GM21526 (cell line): ENCODE data around the gene VWC2L.

Experiments used
- ATAC-seq: cut with Tn5 transposase; IDR thresholded peaks from one replicate; pipeline ENCODE4 v1.9.1; 2021; ENCODE audit warnings: moderate library complexity; ENCODE audit not compliant: unreplicated experiment, low FRiP score

Gene VWC2L

GRCh38 chr2:214410918-214411554 is at the start of gene VWC2L:
Gene VWC2L, plus strand, starts transcription at chr2:214411054. Its CDS starts 3,140 bp downstream, at chr2:214414194.
- peak; percentile 66 for ATAC-seq

GRCh38 chr2:214361116-214361515 is 49.7 kb upstream of the VWC2L start:
- ATAC-seq: no peak

- no peak for ATAC-seq
Observed at GRCh38 chr2:214365549-214365948, 45.3 kb upstream of the VWC2L start.

DNA sequence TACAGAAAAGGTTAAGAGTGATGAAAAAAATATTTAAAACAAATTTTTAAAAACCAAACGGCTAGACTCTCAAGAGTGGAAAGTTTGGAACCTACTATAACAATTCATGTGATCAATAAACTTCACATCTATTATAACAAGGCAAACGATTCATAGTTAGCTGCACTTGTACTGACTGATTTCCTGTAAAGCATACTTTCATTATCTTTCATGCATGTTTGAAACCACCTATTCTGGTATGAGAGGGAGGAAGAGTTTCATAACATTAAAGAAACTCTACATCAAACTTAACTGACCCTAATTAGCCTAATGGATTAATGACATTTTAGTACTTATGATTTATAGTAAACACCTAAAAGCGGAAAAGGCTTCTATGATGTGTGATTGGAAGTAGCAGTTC is 43.7 kb upstream of the VWC2L start:
- ATAC-seq: no peak

DNA sequence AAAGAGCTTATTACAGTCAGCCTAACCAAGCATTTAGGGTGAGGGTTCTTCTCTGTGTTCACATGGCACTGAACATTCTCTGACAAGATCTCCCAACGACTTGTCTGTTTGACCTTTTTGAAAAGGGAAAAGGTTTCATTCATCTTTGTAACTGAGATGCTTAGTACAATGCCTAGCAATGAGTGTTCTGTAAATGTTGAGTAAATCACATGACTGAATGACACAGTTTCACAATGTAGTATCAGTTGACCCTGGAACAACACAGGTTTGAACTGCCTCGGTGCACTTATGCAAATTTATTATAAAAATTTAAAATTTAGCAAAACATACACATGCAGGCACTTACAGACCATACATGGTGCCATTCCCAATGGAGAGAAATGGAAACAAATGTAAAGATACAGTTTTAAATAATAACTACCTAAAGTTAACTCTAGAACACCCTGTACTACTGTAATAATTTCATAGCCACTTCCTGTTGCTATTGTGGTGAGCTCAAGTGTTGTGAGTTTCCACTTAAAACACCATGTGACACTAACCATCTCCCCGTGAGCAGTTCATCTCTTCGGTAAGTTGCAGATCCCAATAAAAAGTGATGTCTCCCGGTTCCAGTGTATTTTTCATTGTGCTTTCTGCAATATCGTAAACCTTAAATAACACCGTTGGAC is 34.1 kb upstream of the VWC2L start:
- no peak for ATAC-seq

- ATAC-seq: no peak
Observed at GRCh38 chr2:214377286-214377624, 33.6 kb upstream of the VWC2L start.

GRCh38 chr2:214378455-214379103 is 32.3 kb upstream of the VWC2L start:
- no peak for ATAC-seq

GRCh38 chr2:214379227-214379626 is 31.6 kb upstream of the VWC2L start:
- ATAC-seq: no peak

DNA sequence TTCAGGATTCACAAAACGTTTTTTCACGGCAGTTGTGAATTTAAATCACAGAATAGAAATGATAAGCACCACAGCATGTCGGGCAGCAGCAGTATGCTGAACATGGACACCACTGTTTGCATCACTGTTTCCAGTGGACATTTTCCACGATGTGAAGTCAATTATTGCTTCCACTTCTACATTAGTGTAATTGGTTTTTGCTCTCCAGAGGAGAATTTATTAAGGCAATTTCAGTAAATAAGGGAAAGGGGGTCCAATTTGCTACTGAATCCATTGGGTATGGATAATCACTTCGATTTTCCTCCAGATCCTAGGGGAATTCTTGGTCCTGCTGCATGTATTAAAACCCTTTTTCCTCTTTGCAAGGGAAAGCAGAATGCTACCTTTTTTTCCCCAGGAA is 30.2 kb upstream of the VWC2L start:
- ATAC-seq: no peak

DNA sequence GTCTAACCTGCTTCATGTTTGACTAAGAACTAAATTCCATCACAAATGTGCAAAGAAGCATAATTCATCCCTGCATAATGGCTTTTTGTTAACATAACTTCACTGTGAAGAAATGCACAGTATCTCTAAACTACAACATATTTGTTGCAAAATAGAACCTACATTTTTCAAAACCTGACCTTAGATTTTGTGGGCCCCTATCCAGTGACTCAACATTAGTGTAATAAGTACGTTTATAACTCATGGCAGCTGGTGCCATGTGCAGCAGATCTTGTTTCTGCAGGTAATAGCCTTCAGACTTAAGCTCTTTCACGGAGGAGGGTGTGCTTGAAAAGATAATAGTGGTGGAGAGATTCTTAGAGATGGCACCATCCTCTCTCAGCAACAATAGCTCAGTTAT is 28.6 kb upstream of the VWC2L start:
- ATAC-seq: no peak

- ATAC-seq: no peak
Observed at GRCh38 chr2:214386720-214387119, 24.1 kb upstream of the VWC2L start.

- no peak for ATAC-seq
Observed at GRCh38 chr2:214389334-214389733, 21.5 kb upstream of the VWC2L start.

DNA sequence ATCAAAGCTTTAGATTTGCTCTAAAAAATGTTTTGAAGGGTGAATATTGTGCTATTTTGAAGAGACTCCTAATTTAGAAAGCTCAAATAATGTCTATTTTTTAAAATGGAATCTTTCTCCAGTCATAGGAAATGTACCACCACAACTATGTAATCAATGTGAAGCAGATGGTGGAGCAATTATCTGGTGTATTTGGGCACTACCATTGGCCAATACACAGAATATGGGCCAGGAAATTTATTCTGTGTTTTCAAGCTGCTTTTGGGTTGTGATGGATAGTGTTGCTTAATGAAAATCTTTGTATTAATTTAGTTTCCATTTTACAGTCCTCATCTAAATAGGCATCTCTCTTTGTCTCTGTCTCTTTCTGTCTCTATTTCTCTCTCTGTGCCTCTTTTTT is 17.1 kb upstream of the VWC2L start:
- ATAC-seq: no peak

- ATAC-seq: no peak
Observed at GRCh38 chr2:214395040-214395439, 15.8 kb upstream of the VWC2L start.

DNA sequence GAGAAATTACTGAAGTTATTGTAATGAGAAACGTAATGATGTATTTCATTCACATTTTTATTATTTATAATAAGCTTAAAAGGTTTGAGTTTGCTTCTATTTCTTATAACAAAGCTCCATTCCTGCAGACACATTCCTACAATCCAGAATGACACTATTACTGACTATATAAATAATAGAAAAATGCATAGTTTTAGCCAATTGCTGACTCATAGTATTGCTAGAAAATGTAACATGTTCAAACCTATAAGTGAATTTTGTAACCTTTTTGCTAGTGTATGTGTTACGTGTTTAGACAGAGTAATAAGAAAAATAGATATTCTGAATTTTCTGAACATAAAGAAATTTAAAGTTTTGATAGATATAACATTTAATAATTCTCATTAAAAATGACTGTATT is 9.3 kb upstream of the VWC2L start:
- ATAC-seq: no peak

GRCh38 chr2:214410128-214410775 is 602 bp upstream of the VWC2L start:
- no peak for ATAC-seq

DNA sequence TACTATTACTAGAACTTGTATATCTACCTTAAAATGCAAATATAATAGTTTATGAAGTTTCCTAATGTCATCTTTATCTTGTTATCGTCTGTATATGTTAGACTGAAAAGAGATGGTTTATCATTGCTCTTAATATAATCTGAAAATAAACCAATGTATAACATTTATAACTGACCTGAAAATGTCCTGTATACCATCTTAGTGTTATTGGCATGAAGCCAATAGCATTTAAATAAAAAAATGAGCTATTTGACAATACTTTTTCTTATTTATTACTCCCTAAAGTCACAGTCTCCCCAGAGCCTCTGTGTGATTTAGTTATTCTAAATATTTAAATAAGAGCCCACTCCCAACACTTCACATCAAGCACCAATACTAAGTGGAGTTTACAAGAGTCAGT is 1.8 kb downstream of the VWC2L start:
- no peak for ATAC-seq

- ATAC-seq: no peak
Observed at GRCh38 chr2:214436470-214436869, 25.6 kb downstream of the VWC2L start.

DNA sequence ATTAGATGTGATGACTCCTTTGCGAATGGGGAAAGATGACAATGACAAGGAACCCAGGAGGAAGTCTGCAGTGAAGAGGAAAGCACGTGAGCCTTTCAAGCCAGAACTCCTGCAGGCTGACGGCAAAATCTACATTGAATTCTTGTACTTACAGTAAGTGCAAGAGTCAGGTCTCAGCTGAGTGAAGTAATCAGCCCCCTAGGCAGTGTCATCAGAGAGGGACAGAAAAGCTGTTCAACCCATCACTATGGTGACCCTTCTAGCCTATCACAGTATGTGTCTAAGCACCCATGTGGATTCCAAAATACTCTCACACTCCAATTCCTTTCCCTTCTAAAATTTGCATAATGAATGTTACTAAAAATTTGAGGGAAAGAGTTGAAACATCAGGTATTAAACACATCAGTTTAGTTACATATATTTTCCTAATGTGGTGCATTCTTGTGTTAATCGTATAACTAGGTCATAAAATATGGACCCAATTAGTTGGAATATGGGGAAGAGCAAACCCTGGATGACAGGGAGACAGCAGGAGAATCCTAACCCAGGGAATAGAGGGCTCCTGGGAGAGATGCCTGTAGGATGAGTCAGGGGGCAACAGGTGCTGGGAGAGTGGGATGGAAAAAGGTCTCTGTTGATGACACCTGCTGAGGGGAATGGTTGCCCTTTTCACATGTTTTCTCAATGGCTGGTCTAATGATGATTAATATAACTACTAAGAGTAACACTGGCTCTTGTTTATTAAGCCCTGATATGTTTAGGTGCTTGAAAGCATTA is 39.5 kb downstream of the VWC2L start:
- no peak for ATAC-seq

GRCh38 chr2:214451516-214452275 is 40.8 kb downstream of the VWC2L start:
- ATAC-seq: no peak
